MM.1S (cell line): ENCODE measurements around the gene GHRL.

Experiments used
- DNase-seq: peaks from one replicate; pipeline ENCODE4 v3.0.0-alpha.2; 2015
- H2AFZ ChIP-seq: fragments of 300-600 bp; sonication (generic); 2 replicates; pipeline ENCODE4 v1.6.0; 2016; ENCODE audit warnings: antibody characterized with exemption, low read length
- H3F3A ChIP-seq: fragments of 300-600 bp; sonication (generic); 2 replicates; pipeline ENCODE4 v1.6.1; 2016; ENCODE audit warnings: mild to moderate bottlenecking, antibody characterized with exemption, low read length, moderate library complexity, mixed read lengths; ENCODE audit not compliant: insufficient read depth
- H3K27ac ChIP-seq: fragments of 300-600 bp; sonication (generic); 2 replicates; pipeline ENCODE4 v1.5.1; 2016; ENCODE audit warnings: mild to moderate bottlenecking, low read length
- H3K27me3 ChIP-seq: fragments of 300-600 bp; sonication (generic); replicated peaks from 2 replicates; pipeline ENCODE4 v1.6.0; 2016; ENCODE audit warnings: low read length; ENCODE audit not compliant: insufficient read depth
- H3K36me3 ChIP-seq: fragments of 300-600 bp; sonication (generic); replicated peaks from 2 replicates; pipeline ENCODE4 v1.6.1; 2016; ENCODE audit warnings: mild to moderate bottlenecking, low read length, mixed read lengths; ENCODE audit not compliant: insufficient read depth
- H3K4me1 ChIP-seq: fragments of 300-600 bp; sonication (generic); 2 replicates; pipeline ENCODE4 v1.6.1; 2016; ENCODE audit warnings: low read length, mixed read lengths
- H3K4me2 ChIP-seq: fragments of 300-600 bp; sonication (generic); 2 replicates; pipeline ENCODE4 v1.6.0; 2016; ENCODE audit warnings: low read depth, low read length
- H3K4me3 ChIP-seq: fragments of 300-600 bp; sonication (generic); 2 replicates; pipeline ENCODE4 v1.5.1; 2016; ENCODE audit warnings: low read length, mixed read lengths
- H3K79me2 ChIP-seq: fragments of 300-600 bp; sonication (generic); 2 replicates; pipeline ENCODE4 v1.6.1; 2016; ENCODE audit warnings: mixed run types, low read length, mixed read lengths
- H3K9ac ChIP-seq: fragments of 300-600 bp; sonication (generic); 2 replicates; pipeline ENCODE4 v1.6.1; 2016; ENCODE audit warnings: low read length, mixed read lengths
- H3K9me2 ChIP-seq: fragments of 300-600 bp; sonication (generic); replicated peaks from 2 replicates; pipeline ENCODE4 v1.6.1; 2016; ENCODE audit warnings: mild to moderate bottlenecking, low read length, mixed read lengths; ENCODE audit not compliant: insufficient read depth
- H3K9me3 ChIP-seq: fragments of 300-600 bp; sonication (generic); replicated peaks from 2 replicates; pipeline ENCODE4 v1.6.1; 2016; ENCODE audit warnings: mild to moderate bottlenecking, low read length, mixed read lengths; ENCODE audit not compliant: insufficient read depth
- H4K20me1 ChIP-seq: fragments of 300-600 bp; sonication (generic); 2 replicates; pipeline ENCODE4 v1.6.1; 2016; ENCODE audit warnings: mild to moderate bottlenecking, low read length, moderate library complexity, mixed read lengths; ENCODE audit not compliant: insufficient read depth
- CTCF ChIP-seq: fragments of 300-600 bp; sonication (generic); IDR thresholded peaks from 2 replicates; pipeline ENCODE4 v1.5.1; 2016; ENCODE audit warnings: antibody characterized with exemption, low read length, mixed read lengths
- EZH2 ChIP-seq: fragments of 300-600 bp; sonication (generic); optimal IDR thresholded peaks from 2 replicates; pipeline ENCODE3; 2017; ENCODE audit warnings: low read depth, mild to moderate bottlenecking, antibody characterized with exemption, low read length, mixed read lengths
- EZH2phosphoT487 ChIP-seq: fragments of 300-600 bp; sonication (generic); IDR thresholded peaks from 2 replicates; pipeline ENCODE4 v1.6.1; 2018; ENCODE audit warnings: antibody characterized with exemption, low read length

Gene GHRL

DNA sequence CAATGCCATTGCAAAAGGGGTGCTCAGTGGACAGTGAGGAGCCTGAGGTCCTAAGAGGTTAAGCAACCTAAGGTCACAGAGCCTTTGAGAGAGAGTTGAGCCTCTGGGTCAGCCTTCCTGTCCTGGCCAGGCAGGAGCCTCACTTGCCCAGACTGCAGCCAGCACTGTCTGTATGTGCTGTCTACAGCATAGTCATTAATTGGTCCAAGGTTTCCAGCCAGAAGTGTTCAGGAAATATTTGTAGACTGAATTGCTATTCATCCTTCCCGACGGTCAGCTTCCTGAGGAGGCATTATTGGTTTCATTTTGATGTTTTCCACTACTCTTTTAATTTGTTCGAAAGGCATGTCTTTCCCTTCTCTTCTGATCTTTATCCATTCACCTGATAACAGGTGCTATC, 20.1 kb upstream of the GHRL start:
- H4K20me1 ChIP-seq = no peaks in the 10 kb centered on the region
- H3F3A ChIP-seq = no peaks in the 10 kb centered on the region
- peaks cover 12% of the 10 kb centered on the region for H3K36me3 ChIP-seq
- no peak for TF ChIP-seq EZH2phosphoT487
- TF ChIP-seq CTCF = no peak
- no peak for TF ChIP-seq EZH2
- H3K27me3 ChIP-seq = no peaks in the 10 kb centered on the region
- no peak overlapping the region for H3K9ac ChIP-seq
- no peak overlapping the region for H3K27ac ChIP-seq
- no peak overlapping the region for H2AFZ ChIP-seq
- no peaks in the 10 kb centered on the region for H3K9me3 ChIP-seq
- H3K4me1 ChIP-seq = no peaks in the 10 kb centered on the region
- no peaks in the 10 kb centered on the region for H3K9me2 ChIP-seq
- H3K4me2 ChIP-seq = no peak overlapping the region
- no peak overlapping the region for H3K4me3 ChIP-seq
- H3K79me2 ChIP-seq = peaks cover 13% of the 10 kb centered on the region
- DNase-seq = no peak

DNA sequence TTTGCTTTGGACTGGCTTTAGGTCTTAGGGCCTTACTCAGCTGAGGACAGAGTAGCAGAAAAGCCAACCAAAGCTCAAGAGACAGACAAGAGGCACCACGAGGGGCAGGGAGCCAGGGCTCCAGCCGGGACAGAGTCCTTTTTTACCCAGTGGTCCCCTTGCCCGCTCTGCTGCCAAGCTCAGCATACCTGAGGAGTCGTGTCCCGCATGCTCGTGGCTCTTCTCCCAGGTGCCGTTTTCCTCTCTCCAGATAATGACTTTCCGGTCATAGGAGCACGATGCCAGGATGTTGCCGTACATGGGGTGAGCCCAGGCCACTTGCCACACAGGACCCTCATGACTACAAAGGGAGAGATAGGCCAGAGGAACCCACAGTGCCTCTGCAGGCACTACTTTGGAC, 19.6 kb upstream of the GHRL start:
- no peak overlapping the region for H2AFZ ChIP-seq
- DNase-seq = no peak
- H3K27me3 ChIP-seq = no peaks in the 10 kb centered on the region
- peaks cover 9% of the 10 kb centered on the region for H3K79me2 ChIP-seq
- no peaks in the 10 kb centered on the region for H3K4me1 ChIP-seq
- H3K9me3 ChIP-seq = no peaks in the 10 kb centered on the region
- TF ChIP-seq EZH2 = no peak
- no peak for TF ChIP-seq CTCF
- no peak for TF ChIP-seq EZH2phosphoT487
- H3K36me3 ChIP-seq = peaks cover 12% of the 10 kb centered on the region
- no peak overlapping the region for H3K4me2 ChIP-seq
- no peak overlapping the region for H3K4me3 ChIP-seq
- H3F3A ChIP-seq = no peaks in the 10 kb centered on the region
- H4K20me1 ChIP-seq = no peaks in the 10 kb centered on the region
- H3K27ac ChIP-seq = no peak overlapping the region
- H3K9ac ChIP-seq = no peak overlapping the region
- H3K9me2 ChIP-seq = no peaks in the 10 kb centered on the region

GRCh38 chr3:10311710-10312109, 19.0 kb upstream of the GHRL start:
- Histone ChIP-seq H3K27me3 (no peaks in the 10 kb centered on the region), H2AFZ (no peak overlapping the region), H3K4me2 (no peak overlapping the region), H3K9me3 (no peaks in the 10 kb centered on the region), H3K79me2 (0 out of 2 replicates have a peak, but pooled peaks cover 3% of the 10 kb centered on the region), H3K9ac (no peak overlapping the region), H3F3A (no peaks in the 10 kb centered on the region), H3K27ac (no peak overlapping the region), H4K20me1 (no peaks in the 10 kb centered on the region), H3K9me2 (no peaks in the 10 kb centered on the region), H3K4me1 (no peaks in the 10 kb centered on the region), H3K4me3 (no peak overlapping the region), H3K36me3 (peaks cover 12% of the 10 kb centered on the region)
- DNase-seq = no peak
- TF ChIP-seq CTCF (no peak), EZH2phosphoT487 (no peak), EZH2 (no peak)
